HEK293 (cell line): ENCODE measurements around the gene H2BK1.

Source experiments
- BCL11B ChIP-seq: fragments of 450-650 bp; formaldehyde crosslinking; IDR thresholded peaks from 2 replicates; pipeline ENCODE4 v1.5.1; 2016; ENCODE audit warnings: low read depth, missing biosample characterization, missing genetic modification characterization
- ELK4 ChIP-seq: IDR thresholded peaks from 2 replicates; pipeline ENCODE4 v1.6.1; 2011; ENCODE audit warnings: mild to moderate bottlenecking, low read depth, low read length, borderline replicate concordance
- GLIS2 ChIP-seq: fragments of 450-650 bp; formaldehyde crosslinking; IDR thresholded peaks from 2 replicates; pipeline ENCODE4 v1.5.1; 2016; ENCODE audit warnings: missing biosample characterization, missing genetic modification characterization
- HOXA7 ChIP-seq: sonication (generic); formaldehyde crosslinking; IDR thresholded peaks from 2 replicates; pipeline ENCODE4 v1.8.1; 2022; ENCODE audit warnings: missing genetic modification reagents, borderline replicate concordance
- MYNN ChIP-seq: fragments of 450-650 bp; formaldehyde crosslinking; IDR thresholded peaks from 2 replicates; pipeline ENCODE4 v1.5.1; 2016; ENCODE audit warnings: missing biosample characterization, missing genetic modification characterization, borderline replicate concordance
- OVOL3 ChIP-seq: fragments of 450-650 bp; formaldehyde crosslinking; IDR thresholded peaks from 2 replicates; pipeline ENCODE4 v1.5.1; 2016; ENCODE audit warnings: missing biosample characterization, missing genetic modification characterization
- REST ChIP-seq: fragments of 450-650 bp; formaldehyde crosslinking; IDR thresholded peaks from 2 replicates; pipeline ENCODE4 v1.5.1; 2016; ENCODE audit warnings: missing biosample characterization, missing genetic modification characterization
- SETDB1 ChIP-seq: IDR thresholded peaks from one replicate; pipeline ENCODE4 v1.6.1; 2017; ENCODE audit warnings: mild to moderate bottlenecking, low read length, moderate library complexity, mixed read lengths; ENCODE audit not compliant: insufficient read length
- TSHZ1 ChIP-seq: fragments of 450-650 bp; formaldehyde crosslinking; IDR thresholded peaks from 2 replicates; pipeline ENCODE4 v1.5.1; 2016; ENCODE audit warnings: missing biosample characterization, missing genetic modification characterization, borderline replicate concordance
- WT1 ChIP-seq: fragments of 450-650 bp; formaldehyde crosslinking; IDR thresholded peaks from 2 replicates; pipeline ENCODE4 v1.5.1; 2016; ENCODE audit warnings: missing biosample characterization, missing genetic modification characterization
- ZNF112 ChIP-seq: fragments of 450-650 bp; formaldehyde crosslinking; IDR thresholded peaks from 2 replicates; pipeline ENCODE4 v1.5.0; 2017; ENCODE audit warnings: missing biosample characterization, missing genetic modification characterization
- ZNF148 ChIP-seq: fragments of 450-650 bp; formaldehyde crosslinking; IDR thresholded peaks from 2 replicates; pipeline ENCODE4 v1.5.0; 2017; ENCODE audit warnings: missing biosample characterization, missing genetic modification characterization, borderline replicate concordance
- ZNF23 ChIP-seq: fragments of 450-650 bp; formaldehyde crosslinking; IDR thresholded peaks from 2 replicates; pipeline ENCODE4 v1.5.1; 2016; ENCODE audit warnings: missing biosample characterization, missing genetic modification characterization, borderline replicate concordance
- ZNF239 ChIP-seq: fragments of 450-650 bp; formaldehyde crosslinking; IDR thresholded peaks from 2 replicates; pipeline ENCODE4 v1.5.1; 2016; ENCODE audit warnings: missing biosample characterization, missing genetic modification characterization
- ZNF248 ChIP-seq: fragments of 450-650 bp; formaldehyde crosslinking; IDR thresholded peaks from 2 replicates; pipeline ENCODE4 v1.5.1; 2017; ENCODE audit warnings: missing biosample characterization, missing genetic modification characterization
- ZNF335 ChIP-seq: fragments of 450-650 bp; formaldehyde crosslinking; conservative IDR thresholded peaks from 2 replicates; pipeline ENCODE4 v1.5.1; 2016; ENCODE audit warnings: missing biosample characterization, missing genetic modification characterization
- ZNF350 ChIP-seq: fragments of 450-650 bp; formaldehyde crosslinking; IDR thresholded peaks from 2 replicates; pipeline ENCODE4 v1.5.0; 2017; ENCODE audit warnings: missing biosample characterization, mild to moderate bottlenecking, missing genetic modification characterization
- ZNF366 ChIP-seq: fragments of 450-650 bp; formaldehyde crosslinking; conservative IDR thresholded peaks from 2 replicates; pipeline ENCODE4 v1.5.1; 2016; ENCODE audit warnings: missing biosample characterization, missing genetic modification characterization
- ZNF426 ChIP-seq: fragments of 450-650 bp; formaldehyde crosslinking; IDR thresholded peaks from 2 replicates; pipeline ENCODE4 v1.5.1; 2017; ENCODE audit warnings: missing biosample characterization, missing genetic modification characterization, mild to moderate bottlenecking, inconsistent platforms, moderate library complexity
- ZNF501 ChIP-seq: fragments of 450-650 bp; formaldehyde crosslinking; IDR thresholded peaks from 2 replicates; pipeline ENCODE4 v1.5.1; 2016; ENCODE audit warnings: missing biosample characterization, missing genetic modification characterization
- ZNF530 ChIP-seq: fragments of 450-650 bp; formaldehyde crosslinking; IDR thresholded peaks from 2 replicates; pipeline ENCODE4 v1.5.1; 2016; ENCODE audit warnings: low read depth, missing biosample characterization, missing genetic modification characterization
- ZNF558 ChIP-seq: fragments of 450-650 bp; formaldehyde crosslinking; IDR thresholded peaks from 2 replicates; pipeline ENCODE4 v1.5.1; 2016; ENCODE audit warnings: missing biosample characterization, missing genetic modification characterization
- ZNF843 ChIP-seq: fragments of 450-650 bp; formaldehyde crosslinking; IDR thresholded peaks from 2 replicates; pipeline ENCODE4 v1.5.1; 2016; ENCODE audit warnings: missing biosample characterization, missing genetic modification characterization
- TF ChIP-seq, protein P1 (sequence below): fragments of 450-650 bp; formaldehyde crosslinking; IDR thresholded peaks from 2 replicates; pipeline ENCODE4 v1.5.1; 2016; ENCODE audit warnings: missing biosample characterization, missing genetic modification characterization
- TF ChIP-seq, protein P2 (sequence below): fragments of 450-650 bp; formaldehyde crosslinking; IDR thresholded peaks from 2 replicates; pipeline ENCODE4 v1.5.1; 2016; ENCODE audit warnings: missing biosample characterization, missing genetic modification characterization

Gene H2BK1

DNA sequence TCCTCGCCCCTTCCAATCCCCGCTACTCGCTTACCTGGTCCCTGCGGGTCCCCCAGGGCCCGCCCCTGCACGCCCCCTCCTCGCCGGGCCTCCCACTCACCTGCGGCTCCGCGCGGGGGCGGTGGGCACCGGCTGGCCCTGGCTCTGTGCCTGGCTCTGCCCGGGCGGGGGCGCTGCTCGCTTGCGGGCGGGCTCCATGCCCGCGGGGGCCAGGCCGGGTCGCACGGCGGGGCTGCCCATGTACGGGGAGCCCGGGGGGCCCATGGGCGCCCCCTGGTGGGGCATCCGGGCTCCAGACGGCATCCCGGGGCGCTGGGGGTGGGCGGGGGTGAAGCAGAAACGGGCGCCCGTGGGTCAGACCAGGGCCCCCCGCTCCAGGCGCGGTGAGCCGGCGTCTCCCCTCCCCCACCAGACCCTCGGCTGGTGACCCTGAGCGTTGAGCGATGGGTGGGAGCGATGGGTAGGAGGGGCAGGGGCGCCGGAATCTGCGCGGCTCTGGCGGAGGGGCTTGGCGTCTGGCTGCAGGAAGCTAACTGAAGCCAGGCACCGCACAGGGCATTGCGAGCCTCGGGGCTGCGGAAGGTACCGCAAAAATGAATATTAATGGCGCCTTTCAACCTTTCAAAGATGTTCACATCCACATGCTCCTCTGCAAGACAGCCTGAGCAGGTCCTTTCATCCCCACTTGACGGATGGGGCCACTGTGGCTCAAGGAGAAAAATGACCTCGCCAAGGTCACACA is 35.2 kb upstream of the H2BK1 start (continued):
- TF ChIP-seq REST (no peak), ZNF350 (tag by site-specific recombination) (no peak), TSHZ1 (tag by site-specific recombination) (no peak), SETDB1 (no peak), ZNF843 (tag by site-specific recombination) (no peak), ZNF530 (no peak), ZNF148 (tag by site-specific recombination) (no peak), ZNF239 (tag by site-specific recombination) (no peak), OVOL3 (no peak), ZNF112 (tag by site-specific recombination) (no peak), ELK4 (no peak), ZNF426 (tag by site-specific recombination) (no peak), ZNF558 (tag by site-specific recombination) (no peak), WT1 (0 out of 2 replicates have a peak, but pooled peaks have one; percentile 8), ZNF248 (tag by site-specific recombination) (no peak), MYNN (no peak), ZNF501 (tag by site-specific recombination) (no peak), ZNF335 (tag by site-specific recombination) (peak; percentile 57), BCL11B (tag by site-specific recombination) (no peak), HOXA7 (CRISPR knock-in tag) (no peak), GLIS2 (tag by site-specific recombination) (peak; percentile 58), ZNF366 (tag by site-specific recombination) (no peak), ZNF23 (no peak)
- TF ChIP-seq, protein P1, sequence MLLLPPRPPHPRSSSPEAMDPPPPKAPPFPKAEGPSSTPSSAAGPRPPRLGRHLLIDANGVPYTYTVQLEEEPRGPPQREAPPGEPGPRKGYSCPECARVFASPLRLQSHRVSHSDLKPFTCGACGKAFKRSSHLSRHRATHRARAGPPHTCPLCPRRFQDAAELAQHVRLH (tag by site-specific recombination): no peak
- TF ChIP-seq, protein P2, sequence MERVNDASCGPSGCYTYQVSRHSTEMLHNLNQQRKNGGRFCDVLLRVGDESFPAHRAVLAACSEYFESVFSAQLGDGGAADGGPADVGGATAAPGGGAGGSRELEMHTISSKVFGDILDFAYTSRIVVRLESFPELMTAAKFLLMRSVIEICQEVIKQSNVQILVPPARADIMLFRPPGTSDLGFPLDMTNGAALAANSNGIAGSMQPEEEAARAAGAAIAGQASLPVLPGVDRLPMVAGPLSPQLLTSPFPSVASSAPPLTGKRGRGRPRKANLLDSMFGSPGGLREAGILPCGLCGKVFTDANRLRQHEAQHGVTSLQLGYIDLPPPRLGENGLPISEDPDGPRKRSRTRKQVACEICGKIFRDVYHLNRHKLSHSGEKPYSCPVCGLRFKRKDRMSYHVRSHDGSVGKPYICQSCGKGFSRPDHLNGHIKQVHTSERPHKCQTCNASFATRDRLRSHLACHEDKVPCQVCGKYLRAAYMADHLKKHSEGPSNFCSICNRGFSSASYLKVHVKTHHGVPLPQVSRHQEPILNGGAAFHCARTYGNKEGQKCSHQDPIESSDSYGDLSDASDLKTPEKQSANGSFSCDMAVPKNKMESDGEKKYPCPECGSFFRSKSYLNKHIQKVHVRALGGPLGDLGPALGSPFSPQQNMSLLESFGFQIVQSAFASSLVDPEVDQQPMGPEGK (tag by site-specific recombination): peak; percentile 59
